GM21360 (cell line): Measurements from ENCODE around the gene UROS.

Experiments used
- ATAC-seq: cut with Tn5 transposase; IDR thresholded peaks from one replicate; pipeline ENCODE4 v1.9.1; 2021; ENCODE audit warnings: mild to moderate bottlenecking, moderate library complexity; ENCODE audit not compliant: unreplicated experiment

Gene UROS

GRCh38 chr10:125795128-125795527, 27.9 kb downstream of the UROS start:
- no peak for ATAC-seq

GRCh38 chr10:125792342-125793300, 30.4 kb downstream of the UROS start:
- ATAC-seq = no peak

- no peak for ATAC-seq
Measured at GRCh38 chr10:125788156-125789034, 34.7 kb downstream of the UROS start.

- no peak for ATAC-seq
Measured at GRCh38 chr10:125785791-125786190, 37.3 kb downstream of the UROS start.

DNA sequence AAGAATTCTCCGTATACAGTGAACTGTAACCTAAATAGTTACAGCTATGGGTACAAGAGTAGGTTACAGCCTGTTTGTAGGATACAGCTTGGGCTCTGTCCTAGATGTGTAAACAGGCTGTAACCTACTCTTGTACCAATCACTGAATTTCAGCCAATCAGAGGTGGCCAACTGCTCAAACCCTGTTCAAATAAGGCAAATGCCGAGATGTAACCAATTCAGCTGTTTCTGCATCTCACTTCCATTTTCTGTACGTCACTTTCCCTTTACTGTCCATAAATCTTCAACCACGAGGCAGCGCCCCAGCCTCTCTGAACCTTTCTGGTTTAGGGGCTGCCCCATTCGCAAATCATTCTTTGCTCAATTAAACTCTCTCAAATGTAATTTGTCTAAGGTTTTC, 39.1 kb downstream of the UROS start:
- peak; percentile 85 for ATAC-seq

DNA sequence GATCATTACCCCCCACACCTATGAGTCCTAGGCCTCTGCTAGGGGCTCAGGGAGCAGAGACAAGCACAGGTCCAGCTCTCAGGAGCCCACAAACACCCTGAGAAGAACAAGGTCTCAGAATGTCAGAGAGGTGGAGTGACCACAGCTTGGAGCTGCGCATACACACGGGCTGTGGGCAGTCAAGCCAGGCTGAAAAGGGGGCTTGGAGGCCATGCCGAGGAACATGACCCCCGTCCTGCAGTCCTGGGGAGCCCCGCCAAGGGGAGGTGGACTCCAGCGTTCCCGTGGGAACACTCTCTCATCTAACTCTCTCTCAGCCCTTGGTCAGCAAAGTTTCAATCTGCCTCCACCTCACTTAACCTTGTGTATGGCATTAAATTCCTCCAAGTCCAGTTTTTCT, 39.6 kb downstream of the UROS start:
- no peak for ATAC-seq

DNA sequence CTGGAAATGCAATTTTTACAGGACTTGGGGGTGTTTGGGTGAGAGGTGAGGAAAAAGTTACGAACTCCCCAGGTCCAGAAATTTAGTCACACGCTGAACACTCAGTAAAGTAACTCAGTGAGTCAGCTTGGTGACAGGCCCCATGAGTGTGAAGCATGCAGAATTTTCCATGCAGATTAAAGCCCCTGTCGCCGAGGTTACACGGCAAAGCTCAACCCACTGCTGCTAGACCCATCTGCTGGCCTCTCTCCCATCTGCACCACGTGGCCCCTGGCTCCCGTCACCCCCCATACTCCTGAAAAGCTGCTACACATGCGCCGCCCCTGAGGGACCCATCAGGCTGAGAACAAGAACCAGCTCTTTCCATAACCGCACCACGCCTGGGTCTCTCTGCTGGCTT, 40.4 kb downstream of the UROS start:
- ATAC-seq = no peak

- no peak for ATAC-seq
Measured at GRCh38 chr10:125782054-125782453, 41.0 kb downstream of the UROS start.

DNA sequence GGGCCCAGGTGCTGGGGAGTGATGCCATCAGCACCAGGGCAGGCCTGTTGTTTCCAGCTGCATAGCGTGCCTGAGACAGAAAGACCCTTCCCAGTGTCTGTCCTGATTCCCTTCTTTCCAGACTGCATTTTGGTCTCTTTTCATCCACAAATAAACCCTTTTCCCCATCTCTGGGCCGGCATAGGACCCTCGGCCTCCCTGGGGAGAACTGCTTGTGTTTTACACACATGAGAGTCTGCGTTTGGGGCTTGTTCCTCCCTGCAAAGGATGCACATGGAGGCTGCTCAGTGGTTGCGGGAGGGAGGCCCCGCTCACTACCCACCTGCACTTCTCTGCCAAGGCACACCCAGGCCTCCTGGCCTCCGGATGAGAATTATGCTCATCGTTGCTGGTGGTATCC, 41.7 kb downstream of the UROS start:
- ATAC-seq = no peak

- no peak for ATAC-seq
Measured at GRCh38 chr10:125779403-125780327, 43.4 kb downstream of the UROS start.

GRCh38 chr10:125778556-125778955, 44.5 kb downstream of the UROS start:
- no peak for ATAC-seq

GRCh38 chr10:125777806-125778205, 45.3 kb downstream of the UROS start:
- no peak for ATAC-seq

DNA sequence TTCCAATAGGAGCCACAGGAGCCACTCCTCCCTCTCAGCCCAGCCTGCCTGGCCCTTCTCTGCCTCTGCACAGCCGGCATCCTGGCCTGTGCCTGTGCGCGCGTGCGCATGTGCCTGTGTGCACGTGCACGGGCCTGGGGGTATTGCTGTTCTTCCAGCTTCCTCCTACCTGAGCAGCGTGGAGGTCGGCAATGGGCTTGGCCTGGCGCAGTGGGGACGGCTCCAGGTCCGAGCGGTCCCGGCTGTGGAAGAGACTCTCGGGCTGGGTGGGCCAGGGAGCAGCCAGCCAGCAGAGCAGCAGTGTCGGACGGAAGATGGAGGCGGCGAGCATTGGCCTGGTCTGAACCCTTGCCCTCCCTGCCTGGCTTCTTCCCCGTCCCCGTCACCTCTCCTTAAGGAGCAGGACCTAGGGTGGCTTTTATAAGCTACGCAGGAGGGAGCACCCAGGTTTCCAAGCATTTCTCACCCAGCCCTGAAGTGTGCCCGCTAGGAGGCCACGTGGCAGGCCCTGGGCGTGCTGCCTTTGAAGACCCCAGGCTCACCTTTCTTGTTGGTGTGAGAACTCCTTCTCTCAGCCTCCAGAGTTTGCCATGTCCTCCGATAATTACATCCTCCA, 47.5 kb downstream of the UROS start, which contains the start of gene MMP21:
Gene MMP21 (minus strand): TSS at position 331 of the 616 bp plus-strand sequence. CDS start 0 bp downstream, at position 331.
- ATAC-seq = no peak

DNA sequence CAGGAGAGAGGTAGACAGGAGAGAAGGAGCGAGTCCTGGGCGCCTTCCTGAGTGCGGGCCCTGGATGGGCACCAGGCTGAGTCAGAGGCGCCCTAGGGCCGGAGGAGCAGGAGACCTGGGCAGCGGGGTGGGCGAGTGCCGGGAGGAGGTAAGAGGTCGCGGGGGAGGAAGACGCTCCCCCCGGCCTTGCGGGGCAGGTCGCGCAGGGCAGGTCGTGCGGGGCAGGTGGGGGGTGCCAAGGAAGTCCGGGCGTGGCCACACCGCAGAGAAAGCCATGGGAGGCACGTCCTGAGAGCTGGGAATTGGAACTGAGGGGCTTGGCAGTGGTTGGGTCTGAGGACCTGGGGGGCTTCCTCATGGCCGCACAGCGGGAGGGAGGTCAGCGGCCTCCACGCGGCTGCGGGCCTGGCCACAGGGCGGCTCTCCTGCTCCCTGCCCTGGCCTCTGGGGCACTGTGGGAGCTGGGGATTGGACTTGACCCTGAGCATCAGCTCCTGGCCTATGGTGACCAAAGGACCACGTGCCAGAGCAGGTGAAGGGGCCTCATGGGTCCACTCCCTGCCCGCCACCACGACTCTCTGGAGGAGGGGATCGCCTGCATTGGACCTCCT, 48.4 kb downstream of the UROS start:
- no peak for ATAC-seq

DNA sequence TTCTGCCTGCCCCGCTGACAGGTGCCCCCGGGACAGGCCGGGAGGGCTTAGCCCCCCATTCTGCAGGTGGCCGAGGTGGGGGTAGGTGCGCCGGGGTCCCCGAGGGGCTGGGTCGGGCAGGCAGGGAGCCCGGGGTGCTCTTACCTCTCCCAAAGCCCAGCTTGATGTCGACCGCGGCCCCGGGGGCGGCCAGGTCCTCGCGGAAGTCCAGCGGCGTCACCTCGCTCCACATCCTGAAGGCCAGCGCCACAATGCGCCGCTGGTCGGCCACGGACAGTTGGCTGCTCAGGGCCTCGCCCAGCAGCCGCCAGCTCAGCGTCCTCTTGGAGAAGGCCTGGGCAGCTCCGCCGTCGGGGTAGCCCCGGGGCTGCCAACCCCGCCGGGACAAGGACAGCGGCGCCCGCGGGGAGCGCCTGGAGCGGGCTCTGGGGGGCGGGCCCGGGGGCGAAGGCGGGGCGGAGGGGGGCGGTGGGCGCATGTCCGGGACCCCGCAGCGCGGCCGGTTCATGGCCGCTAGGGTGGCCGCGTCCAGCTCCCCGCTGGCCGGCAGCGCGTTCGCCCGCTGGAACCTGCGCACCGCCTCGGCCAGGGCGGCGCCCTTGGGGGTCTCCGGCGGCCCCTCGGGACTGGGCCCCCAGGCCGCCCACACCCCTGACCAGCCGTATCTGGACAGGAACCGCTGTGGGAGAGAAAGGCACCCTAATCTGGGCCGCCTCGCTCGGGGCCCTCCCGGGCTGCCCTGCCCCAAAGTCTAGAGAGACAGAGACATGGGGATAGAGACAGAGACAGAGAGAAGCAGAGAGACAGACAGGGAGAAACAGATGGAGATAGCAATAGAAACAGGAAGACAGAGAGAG, 49.1 kb downstream of the UROS start:
- no peak for ATAC-seq

DNA sequence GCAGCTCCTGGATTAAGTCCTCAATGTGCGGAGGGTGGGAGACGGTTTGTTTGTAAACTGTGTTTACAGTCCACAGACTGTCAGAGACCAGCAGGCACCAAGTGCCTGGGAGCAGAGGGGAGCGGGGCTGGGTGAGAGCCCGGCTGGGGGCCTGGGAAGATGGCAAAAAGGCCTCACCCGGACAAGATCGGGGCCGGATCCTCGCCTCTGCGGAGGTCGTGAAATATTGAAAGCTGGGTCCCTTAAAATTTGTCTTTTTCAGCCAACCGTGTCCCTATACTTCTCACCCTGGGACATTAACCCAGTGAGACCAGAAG, 50.2 kb downstream of the UROS start:
- no peak for ATAC-seq

- ATAC-seq = no peak
Measured at GRCh38 chr10:125772112-125772863, 50.8 kb downstream of the UROS start.

- no peak for ATAC-seq
Measured at GRCh38 chr10:125770844-125771243, 52.2 kb downstream of the UROS start.
